Measurements from ENCODE around the gene CBFA2T2. TPM values are rescaled to one million over a fixed set of nuclear protein-coding genes. Genes with fewer than 3 reads are reported as not detected.
"Not testable (repeated sequence)": the region's sequence is repeated elsewhere in the genome, so short reads cannot be mapped to it uniquely, and the experiment has no call there.

Gene CBFA2T2
- total and polyA plus RNA-seq, 5 experiments from 2014 or later: 11.9 to 33.8 (median 17.9) TPM

DNA sequence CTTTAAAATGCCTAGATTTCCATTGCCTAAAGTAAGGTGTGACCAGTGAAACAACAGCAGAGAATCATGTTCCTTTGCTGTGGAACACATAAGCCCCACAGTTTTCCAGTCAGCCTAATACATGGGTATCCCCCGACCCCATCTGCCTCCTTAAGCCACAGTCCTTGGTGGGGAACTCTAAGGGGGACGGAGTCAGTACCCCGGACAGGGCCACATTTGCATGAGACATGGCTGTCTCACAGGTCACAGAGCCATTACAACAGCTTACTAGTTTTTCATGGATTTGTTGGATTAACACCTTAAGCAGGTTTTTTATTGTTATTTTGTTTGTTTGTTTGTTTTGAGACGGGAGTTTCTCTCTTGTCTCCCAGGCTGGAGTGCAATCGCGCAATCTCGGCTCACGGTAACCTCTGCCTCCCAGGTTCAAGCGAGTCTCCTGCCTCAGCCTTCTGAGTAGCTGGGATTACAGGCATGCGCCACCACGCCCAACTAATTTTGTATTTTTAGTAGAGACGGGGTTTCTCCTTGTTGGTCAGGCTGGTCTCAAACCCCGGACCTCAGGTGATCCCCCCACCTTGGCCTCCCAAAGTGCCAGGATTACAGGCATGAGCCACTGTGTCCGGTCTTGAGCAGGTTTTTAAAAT, 157.2 kb downstream of the CBFA2T2 start:
- H3K27me3 Mint-ChIP-seq, H3K4me3 Mint-ChIP-seq, H3K9me3 Mint-ChIP-seq, ATAC-seq, DNase-seq: not testable (repeated sequence)
- POLR2A ChIA-PET: interaction anchor here (0.7 kb wide), 1 partner anchor 22 kb away, joined by 4 read pairs; no protein-coding TSS in a partner anchor
- Mint-ChIP-seq H3K4me1 (peaks cover 0 to 20% (median 7%) of the 10 kb centered on the region in 4 donors), H3K36me3 (peaks cover 0 to 34% (median 7%) of the 10 kb centered on the region in 3 donors), H3K27ac (peak overlapping the region in 1 of 10 donors; percentile 2)

GRCh38 chr20:33647603-33648395, 157.9 kb downstream of the CBFA2T2 start:
- Mint-ChIP-seq H3K4me1 (peaks cover 0 to 20% (median 7%) of the 10 kb centered on the region in 4 donors), H3K36me3 (peaks cover 0 to 27% (median 7%) of the 10 kb centered on the region in 3 donors), H3K4me3 (peak overlapping the region in 1 of 10 donors; percentile 24), H3K9me3 (no peaks in the 10 kb centered on the region), H3K27ac (peak overlapping the region in 5 of 10 donors; percentile 29 to 85 (median 52)), H3K27me3 (no peaks in the 10 kb centered on the region)
- POLR2A ChIA-PET: no interaction called here
- DNase-seq: no peak
- ATAC-seq: no peak

GRCh38 chr20:33648396-33649004, 158.6 kb downstream of the CBFA2T2 start:
- DNase-seq (no peak), ATAC-seq (no peak)
- Mint-ChIP-seq H3K4me1 (peaks cover 3 to 26% (median 10%) of the 10 kb centered on the region in 4 donors), H3K4me3 (no peak overlapping the region), H3K27me3 (no peaks in the 10 kb centered on the region), H3K36me3 (peaks cover 0 to 21% (median 7%) of the 10 kb centered on the region in 3 donors), H3K9me3 (no peaks in the 10 kb centered on the region), H3K27ac (no peak overlapping the region)
- POLR2A ChIA-PET: no interaction called here

DNA sequence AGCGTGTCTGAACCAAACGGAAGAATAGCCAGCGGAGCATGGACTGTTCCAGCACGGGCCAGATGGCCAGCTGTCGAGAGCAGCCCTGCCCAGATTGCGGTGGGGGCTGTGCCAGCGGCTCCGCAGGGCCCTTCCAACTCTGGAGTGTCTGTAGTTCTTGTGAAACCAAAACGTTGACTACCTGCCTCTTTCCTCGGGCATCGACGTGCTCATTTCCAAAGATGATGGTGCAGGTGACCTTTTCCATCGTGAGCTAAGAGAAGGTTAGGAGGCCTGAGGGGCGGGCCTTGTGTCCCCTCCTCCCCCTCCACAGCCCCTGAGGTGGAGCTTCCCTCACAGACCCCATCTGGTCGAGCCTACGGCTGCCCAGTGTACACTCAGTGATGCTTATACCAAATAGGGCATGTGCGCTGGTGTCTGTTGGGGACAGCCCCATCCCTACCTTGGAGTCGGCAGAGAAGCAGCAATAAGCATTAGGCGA, 159.3 kb downstream of the CBFA2T2 start:
- Mint-ChIP-seq H3K4me3 (no peak overlapping the region), H3K27ac (no peak overlapping the region), H3K27me3 (no peaks in the 10 kb centered on the region), H3K4me1 (peaks cover 6 to 27% (median 11%) of the 10 kb centered on the region in 4 donors), H3K9me3 (no peaks in the 10 kb centered on the region), H3K36me3 (peaks cover 0 to 21% (median 7%) of the 10 kb centered on the region in 3 donors)
- DNase-seq: no peak
- ATAC-seq: no peak
- POLR2A ChIA-PET: no interaction called here

DNA sequence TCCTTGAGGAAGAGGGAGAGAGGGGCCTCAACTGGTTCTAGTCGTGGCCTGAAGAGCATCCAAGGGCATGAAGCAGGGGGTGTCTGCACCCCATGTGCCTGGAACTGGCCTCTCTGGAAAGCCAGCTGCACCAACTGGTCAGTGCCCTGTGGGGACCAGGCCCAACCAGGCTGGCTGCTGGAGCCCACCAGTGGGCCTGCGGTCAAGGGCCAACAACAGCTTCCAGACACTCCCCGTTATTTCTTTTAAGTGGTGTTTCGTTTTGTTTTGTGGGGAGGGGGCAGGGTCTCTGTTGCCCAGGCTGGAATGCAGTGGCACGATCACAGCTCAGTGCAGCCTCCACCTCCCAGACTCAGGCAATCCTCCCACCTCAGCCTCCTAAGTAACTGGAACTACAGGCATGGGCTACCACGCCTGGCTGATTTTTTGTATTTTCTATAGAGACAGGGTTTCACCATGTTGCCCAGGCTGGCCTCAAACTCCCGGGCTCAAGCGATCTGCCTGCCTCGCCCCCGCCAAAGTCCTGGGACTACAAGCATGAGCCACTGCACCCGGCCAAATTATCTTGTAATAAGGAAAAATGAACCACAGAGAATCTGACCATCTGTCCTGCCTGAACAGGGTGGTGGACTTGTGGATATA, 160.3 kb downstream of the CBFA2T2 start:
- Mint-ChIP-seq H3K4me3 (no peak overlapping the region), H3K9me3 (no peaks in the 10 kb centered on the region), H3K4me1 (peaks cover 6 to 27% (median 11%) of the 10 kb centered on the region in 4 donors), H3K27ac (peak overlapping the region in 3 of 10 donors; percentile 31 to 74 (median 38)), H3K36me3 (peaks cover 0 to 13% (median 7%) of the 10 kb centered on the region in 3 donors), H3K27me3 (no peaks in the 10 kb centered on the region)
- ATAC-seq (no peak), DNase-seq (no peak)
- POLR2A ChIA-PET: interaction anchor here (0.6 kb wide), 1 partner anchor 211 kb away, joined by 3 read pairs; no protein-coding TSS in a partner anchor

- ATAC-seq (no peak), DNase-seq (no peak)
- Mint-ChIP-seq H3K27me3 (no peaks in the 10 kb centered on the region), H3K4me1 (peaks cover 6 to 27% (median 11%) of the 10 kb centered on the region in 4 donors), H3K9me3 (no peaks in the 10 kb centered on the region), H3K36me3 (peaks cover 0 to 6% (median 2%) of the 10 kb centered on the region in 3 donors), H3K27ac (peak overlapping the region in 2 of 10 donors; percentile 34 to 53), H3K4me3 (no peak overlapping the region)
- POLR2A ChIA-PET: no interaction called here
Observed at GRCh38 chr20:33650753-33651561, 161.1 kb downstream of the CBFA2T2 start.

GRCh38 chr20:33651562-33652048, 161.7 kb downstream of the CBFA2T2 start:
- H3K4me3 Mint-ChIP-seq: no peak overlapping the region
- peaks cover 0 to 3% (median 0%) of the 10 kb centered on the region in 3 donors for H3K36me3 Mint-ChIP-seq
- H3K27ac Mint-ChIP-seq: no peak overlapping the region
- no peaks in the 10 kb centered on the region for H3K9me3 Mint-ChIP-seq
- no peaks in the 10 kb centered on the region for H3K27me3 Mint-ChIP-seq
- POLR2A ChIA-PET: interaction anchor here (0.7 kb wide), 2 partner anchors 25 to 73 kb away, joined by 4 to 6 read pairs; no protein-coding TSS in a partner anchor
- H3K4me1 Mint-ChIP-seq: peaks cover 6 to 27% (median 11%) of the 10 kb centered on the region in 4 donors
- ATAC-seq: no peak
- DNase-seq: no peak

DNA sequence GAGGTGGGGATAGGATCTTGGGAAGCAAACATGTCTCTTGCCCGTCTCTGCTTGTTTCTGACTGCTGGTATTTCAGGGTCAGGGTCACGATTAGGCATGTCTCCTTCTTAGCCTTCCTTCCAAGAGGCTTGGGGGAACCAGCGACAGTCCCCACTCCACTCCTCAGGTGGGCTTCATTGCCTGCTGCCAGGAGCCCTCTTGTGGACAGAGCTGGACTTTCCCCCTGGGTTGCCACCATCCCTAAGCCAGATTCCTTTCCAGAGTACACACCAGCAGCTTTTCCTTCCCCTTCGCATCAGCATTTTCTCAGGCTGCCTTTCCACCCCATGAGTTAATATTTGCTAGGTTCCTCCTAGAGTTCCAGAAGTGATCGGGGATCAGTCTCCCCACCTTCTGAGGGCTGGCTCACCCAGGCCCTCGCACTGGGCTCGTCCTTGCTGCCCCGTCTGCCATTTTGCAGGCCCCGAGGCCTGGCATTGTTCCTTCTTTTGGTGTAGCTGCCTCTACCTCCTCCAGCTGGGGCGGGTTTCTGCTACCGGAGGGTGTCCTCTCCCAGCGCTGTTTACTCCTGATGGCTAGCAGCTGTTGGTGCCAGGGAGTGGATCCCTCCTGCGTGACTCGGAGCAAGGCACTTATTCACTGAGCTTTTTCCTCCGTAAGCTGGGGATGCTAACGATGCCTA, 163.5 kb downstream of the CBFA2T2 start:
- Mint-ChIP-seq H3K36me3 (no peaks in the 10 kb centered on the region), H3K27ac (peak overlapping the region in 2 of 10 donors; percentile 5 to 57), H3K9me3 (no peaks in the 10 kb centered on the region), H3K27me3 (no peaks in the 10 kb centered on the region), H3K4me1 (peaks cover 3 to 14% (median 9%) of the 10 kb centered on the region in 4 donors), H3K4me3 (no peak overlapping the region)
- DNase-seq (peak in 8 of 10 donors; percentile 16 to 75 (median 44)), ATAC-seq (peak; percentile 75 to 87)
- POLR2A ChIA-PET: interaction anchor here (0.5 to 2.4 kb wide), 3 partner anchors 14 to 219 kb away, joined by 3 to 11 read pairs (median 5); partner anchors contain the start of gene ACTL10

DNA sequence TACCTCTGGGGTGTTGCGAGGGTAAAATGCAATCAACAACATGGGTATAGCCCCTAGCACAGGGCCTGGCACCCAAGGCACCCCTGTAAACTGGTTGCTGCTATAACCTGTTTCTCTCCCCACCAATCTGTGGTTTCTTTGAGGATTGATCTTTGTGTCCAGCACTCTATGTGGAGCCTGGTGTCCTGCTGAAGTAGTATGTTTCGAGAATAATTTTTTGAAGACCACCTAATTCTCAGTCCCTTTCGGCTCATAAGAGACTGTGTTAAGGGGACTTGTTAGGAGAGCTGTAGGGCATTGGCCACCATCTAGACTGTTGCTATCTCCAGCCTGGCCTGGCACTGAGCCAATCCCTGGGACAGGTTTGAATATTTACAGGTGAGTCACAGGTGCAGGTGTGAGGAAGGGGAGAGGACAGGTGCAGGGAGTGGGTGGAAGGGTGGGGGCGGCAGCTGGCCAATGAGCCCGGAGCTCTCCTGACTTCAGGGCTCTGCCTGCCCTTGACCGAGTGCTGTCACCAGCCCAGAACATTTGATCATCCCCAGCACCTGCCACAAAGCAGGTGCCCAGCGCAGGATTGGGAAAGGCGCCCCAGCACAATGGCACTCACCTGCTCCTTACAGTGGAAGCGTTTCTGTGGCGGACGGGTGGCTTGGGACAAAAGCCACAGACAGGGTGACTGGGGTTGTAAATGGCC, 164.2 kb downstream of the CBFA2T2 start:
- H3K4me3 Mint-ChIP-seq: no peak overlapping the region
- H3K9me3 Mint-ChIP-seq: no peaks in the 10 kb centered on the region
- POLR2A ChIA-PET: interaction anchor here (0.5 to 2.4 kb wide), 3 partner anchors 13 to 218 kb away, joined by 3 to 11 read pairs (median 5); partner anchors contain the start of gene ACTL10
- ATAC-seq (no peak), DNase-seq (no peak)
- H3K27me3 Mint-ChIP-seq: no peaks in the 10 kb centered on the region
- peak overlapping the region in 2 of 10 donors; percentile 46 to 57 for H3K27ac Mint-ChIP-seq
- H3K36me3 Mint-ChIP-seq: no peaks in the 10 kb centered on the region
- peaks cover 3 to 10% (median 9%) of the 10 kb centered on the region in 4 donors for H3K4me1 Mint-ChIP-seq

- DNase-seq (no peak), ATAC-seq (no peak)
- no peak overlapping the region for H3K4me3 Mint-ChIP-seq
- H3K27ac Mint-ChIP-seq: peak overlapping the region in 2 of 10 donors; percentile 60 to 75
- H3K9me3 Mint-ChIP-seq: no peaks in the 10 kb centered on the region
- H3K27me3 Mint-ChIP-seq: no peaks in the 10 kb centered on the region
- POLR2A ChIA-PET: interaction anchor here (2.4 kb wide), 1 partner anchor 12 kb away, joined by 11 read pairs; the partner anchor contains the start of gene ACTL10
- H3K4me1 Mint-ChIP-seq: peaks cover 2 to 9% (median 6%) of the 10 kb centered on the region in 4 donors
- H3K36me3 Mint-ChIP-seq: no peaks in the 10 kb centered on the region
Observed at GRCh38 chr20:33654680-33655161, 164.8 kb downstream of the CBFA2T2 start.

Measured in naive thymus-derived CD8-positive, alpha-beta T cell (primary cell).